ENCODE measurements around the gene MTG1.
"Not testable (repeated sequence)": the region's sequence is repeated elsewhere in the genome, so short reads cannot be mapped to it uniquely, and the experiment has no call there.

Gene MTG1

DNA sequence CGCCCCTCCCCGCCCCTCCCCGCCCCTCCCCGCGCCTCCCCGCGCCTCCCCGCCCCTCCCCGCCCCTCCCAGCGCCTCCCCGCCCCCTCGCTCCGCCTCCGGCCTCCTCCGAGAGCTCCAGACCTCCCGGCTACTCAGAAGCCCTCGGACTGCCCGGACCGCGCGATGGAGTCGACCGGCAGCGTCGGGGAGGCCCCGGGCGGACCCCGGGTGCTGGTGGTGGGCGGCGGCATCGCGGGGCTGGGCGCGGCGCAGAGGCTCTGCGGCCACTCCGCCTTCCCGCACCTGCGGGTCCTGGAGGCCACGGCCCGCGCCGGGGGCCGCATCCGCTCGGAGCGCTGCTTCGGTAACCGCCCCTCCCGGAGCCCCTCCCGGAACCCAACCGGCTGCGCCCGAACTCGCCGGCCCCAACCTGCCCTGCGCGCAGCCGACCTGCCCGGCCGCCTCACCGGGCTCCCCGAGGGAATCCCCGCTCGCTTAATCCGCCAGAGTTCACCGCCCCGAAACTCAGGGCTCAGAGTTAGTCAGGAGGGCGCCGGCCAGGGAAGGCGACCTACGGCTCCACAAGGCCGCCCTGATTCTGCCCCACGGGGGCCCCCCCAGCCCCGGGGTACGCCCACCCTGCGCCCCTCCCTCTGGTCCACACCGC is 14.7 kb upstream of the MTG1 start, which contains the start of gene PAOX:
PAOX (plus strand) TSS at position 111 of the 649 bp plus-strand sequence; CDS start at position 166, 55 bp downstream.
- DNase-seq, result no peak

DNA sequence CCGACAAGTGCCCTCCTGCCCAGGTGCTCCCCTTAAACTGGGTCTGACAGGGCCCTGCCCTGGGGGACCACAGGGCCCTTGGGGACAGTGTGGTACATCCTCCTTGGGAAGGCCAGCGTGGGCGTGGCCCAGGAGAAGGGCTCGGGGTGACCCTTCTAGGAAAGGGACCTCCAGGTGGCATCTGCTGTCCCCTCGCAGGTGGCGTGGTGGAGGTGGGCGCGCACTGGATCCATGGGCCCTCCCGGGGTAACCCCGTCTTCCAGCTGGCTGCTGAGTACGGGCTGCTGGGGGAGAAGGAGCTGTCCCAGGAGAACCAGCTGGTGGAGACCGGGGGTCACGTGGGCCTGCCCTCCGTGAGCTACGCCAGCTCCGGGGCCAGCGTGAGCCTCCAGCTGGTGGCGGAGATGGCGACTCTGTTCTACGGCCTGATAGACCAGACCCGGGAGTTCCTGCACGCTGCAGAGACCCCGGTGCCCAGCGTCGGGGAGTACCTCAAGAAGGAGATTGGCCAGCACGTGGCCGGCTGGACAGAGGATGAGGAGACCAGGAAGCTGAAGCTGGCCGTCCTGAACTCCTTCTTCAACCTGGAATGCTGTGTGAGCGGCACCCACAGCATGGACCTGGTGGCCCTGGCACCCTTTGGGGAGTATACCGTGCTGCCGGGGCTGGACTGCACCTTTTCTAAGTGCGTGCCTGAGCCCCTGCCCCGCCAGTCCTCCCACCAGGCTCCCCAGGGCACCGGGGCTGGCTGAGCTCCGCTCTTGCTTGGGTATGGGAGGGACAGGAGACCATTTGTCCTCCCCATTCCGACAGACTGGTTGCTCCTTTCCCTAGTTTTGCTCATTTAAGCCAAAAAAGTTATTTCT is 13.9 kb upstream of the MTG1 start:
- DNase-seq, result no peak

DNA sequence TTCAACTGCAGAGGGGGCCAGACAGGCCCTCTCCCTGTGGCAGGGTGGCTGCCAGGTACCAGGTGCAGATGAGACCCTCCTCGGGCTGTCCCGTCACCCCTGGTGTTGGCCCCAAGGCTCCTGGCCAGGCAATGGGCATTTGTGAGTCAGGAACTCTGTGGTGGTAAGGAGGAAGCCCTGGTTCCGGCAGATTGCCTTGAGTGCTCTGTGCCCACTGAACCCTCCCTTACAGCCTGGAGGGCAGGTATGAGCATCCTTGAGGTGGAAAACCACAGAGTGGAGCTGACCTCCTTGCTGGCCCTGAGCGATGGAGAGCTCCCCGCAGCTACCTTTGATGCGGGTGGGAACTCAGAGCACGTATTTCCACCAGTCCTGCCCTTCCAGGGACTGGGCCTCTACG is 12.9 kb upstream of the MTG1 start:
- no peak for DNase-seq

DNA sequence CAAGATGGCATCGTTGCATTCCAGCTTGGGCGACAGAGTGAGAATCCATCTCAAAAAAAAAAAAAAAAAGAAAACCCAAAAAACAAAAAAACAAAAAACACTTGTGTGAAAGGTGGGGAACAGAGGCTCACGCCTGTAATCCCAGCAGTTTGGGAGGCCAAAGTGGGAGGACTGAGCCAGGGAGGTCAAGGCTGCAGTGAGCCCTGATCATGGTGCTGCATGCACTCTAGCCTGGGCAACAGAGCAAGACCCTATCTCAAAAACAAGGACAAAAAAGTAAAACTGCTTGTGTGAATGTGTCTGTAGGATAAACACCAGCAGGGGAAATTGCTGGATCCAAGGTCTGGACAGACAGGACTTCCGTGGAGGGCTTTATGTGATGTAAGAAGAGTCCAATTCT is 10.4 kb upstream of the MTG1 start:
- no peak for DNase-seq

DNA sequence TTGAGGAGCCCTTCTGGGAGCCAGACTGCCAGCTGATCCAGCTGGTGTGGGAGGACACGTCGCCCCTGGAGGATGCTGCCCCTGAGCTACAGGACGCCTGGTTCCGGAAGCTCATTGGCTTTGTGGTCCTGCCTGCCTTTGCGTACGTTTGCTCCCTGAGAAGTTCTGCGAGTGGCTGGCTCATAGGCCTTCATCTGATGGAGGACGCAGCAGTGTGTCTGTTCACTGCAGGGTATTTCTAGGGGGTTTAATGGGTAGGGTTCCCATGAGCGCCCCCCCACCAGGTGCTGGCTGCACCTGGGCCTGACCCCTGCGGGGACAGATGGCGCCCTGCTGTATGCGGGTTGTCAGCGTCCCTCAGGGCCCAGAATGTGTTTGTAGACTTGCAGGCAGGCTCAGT is 9.9 kb upstream of the MTG1 start:
- no peak for DNase-seq

DNA sequence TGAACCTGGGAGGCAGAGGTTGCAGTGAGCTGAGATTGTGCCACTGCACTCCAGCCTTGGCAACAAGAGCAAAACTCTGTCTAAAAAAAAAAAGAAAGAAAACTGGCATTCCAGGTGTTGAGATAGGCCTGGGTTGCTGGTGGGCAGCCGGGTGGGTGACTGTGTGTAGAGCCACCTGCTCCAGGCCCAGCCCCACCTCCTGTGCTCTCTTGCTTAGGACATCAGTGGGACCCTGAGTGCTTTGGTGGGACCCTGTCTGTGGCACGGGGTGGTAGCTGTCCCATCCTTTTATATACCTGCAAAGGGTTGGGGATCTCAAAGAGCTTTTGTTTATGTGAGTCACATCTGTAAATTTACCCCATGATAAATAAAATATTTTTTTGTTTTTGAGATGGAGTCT is 8.7 kb upstream of the MTG1 start:
- DNase-seq, result no peak

DNA sequence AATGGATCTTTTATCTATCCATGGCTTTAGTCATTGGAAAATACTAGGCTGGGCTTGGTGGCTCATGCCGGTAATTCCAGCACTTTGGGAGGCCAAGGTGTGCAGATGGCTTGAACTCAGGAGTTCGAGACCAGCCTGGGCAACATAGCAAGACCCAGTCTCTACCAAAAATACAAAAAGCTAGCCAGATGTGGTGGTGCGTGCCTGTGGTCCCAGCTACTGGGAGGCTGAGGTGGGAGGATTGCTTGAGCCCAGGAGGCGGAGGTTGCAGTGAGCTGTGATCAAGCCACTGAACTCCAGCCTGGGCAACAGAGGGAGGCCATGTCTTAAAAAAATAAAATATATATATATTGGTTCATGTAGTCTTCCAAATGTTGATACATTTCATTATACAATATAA is 7.0 kb upstream of the MTG1 start:
- not testable (repeated sequence) for DNase-seq

DNA sequence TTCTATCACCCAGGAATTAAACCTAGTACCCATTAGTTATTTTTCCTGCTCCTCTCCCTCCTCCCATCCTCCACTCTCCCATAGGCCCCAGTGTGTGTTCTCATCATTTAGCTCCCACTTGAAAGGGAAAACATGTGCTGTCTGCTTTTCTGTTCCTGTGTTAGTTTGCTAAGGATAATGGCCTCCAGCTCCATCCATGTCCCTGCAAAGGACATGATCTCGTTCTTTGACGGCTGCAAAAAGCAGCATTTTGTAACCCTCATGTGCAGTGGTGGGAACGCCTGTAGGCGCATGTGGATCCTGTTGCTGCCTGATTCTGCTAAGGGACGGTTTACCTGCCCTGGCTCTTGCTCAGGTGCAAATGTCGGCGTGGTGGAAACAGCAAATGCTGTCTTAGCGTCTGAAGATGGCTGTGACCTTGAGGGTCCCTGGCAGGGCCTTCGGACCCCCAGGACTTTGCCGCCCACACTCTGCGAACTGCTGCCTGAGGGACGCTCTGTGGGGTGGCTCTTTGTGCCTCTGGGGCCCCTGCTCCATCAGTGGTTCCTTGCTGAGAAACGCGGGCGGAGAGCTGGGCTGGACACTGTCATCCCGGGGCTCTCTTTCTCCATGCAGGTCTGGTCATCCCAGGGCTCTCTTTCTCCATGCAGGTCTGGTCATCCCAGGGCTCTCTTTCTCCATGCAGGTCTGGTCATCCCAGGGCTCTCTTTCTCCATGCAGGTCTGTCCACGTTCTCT is 5.6 kb upstream of the MTG1 start:
- no peak for DNase-seq

DNA sequence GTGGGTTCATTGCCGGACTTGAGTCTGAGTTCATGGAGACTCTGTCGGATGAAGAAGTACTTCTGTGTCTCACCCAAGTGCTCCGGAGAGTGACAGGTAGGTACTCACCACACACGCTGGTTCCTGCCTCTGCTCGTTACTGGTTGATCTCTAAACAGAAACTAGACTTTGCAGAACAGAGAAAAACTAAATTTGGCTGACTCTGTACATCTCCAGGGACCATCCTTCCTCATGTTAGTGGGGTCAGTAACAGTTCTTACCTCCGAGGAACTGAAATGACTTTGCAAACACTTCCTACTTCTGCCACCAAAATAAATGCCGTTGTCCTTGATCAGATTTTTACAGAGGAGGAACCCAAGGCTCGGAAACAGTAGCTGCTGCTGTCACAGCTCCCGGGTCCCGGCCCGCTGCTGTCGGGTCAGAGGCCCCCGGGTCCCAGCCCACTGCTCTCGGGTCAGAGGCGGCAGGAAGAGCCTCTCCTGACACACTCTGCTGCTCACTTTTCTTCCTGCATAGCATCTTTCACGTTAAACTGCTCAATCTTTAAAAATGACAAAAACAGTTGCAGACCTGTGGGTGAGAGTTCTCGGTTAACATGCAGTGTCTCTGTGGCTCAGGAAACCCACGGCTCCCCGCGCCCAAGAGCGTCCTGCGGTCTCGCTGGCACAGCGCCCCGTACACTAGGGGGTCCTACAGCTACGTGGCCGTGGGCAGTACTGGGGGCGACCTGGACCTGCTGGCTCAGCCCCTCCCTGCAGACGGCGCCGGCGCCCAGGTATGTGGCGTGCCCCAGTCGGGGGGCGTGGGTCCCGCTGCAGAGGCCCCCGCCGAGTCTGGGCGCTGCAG is 4.8 kb upstream of the MTG1 start:
- no peak for DNase-seq

DNA sequence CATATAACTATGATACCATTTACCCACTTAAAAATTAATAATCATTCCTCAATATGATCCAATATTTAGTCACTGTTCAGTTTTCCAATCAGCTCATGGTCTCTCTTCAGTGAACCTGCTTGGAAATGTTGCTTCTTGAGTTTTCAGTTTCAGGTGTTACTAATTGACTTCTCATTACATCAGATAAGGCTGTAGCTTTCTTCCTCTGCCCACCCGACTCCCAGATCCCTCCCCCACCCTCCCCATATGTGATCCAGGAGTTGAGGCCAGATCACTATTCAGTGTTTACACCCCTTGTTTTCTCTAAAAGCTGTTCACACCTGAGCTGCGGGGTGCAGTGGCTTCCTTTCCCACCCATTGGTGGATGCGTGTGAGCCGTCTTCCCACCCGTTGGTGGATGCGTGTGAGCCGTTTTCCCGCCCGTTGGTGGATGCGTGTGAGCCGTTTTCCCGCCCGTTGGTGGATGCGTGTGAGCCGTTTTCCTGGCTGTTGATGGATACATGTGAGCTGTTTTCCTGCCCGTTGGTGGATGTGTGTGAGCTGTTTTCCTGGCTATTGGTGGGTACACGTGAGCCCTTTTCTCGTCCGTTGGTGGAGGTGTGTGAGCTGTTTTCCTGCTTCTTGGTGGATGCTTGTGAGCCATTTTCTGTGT is 3.2 kb upstream of the MTG1 start:
- DNase-seq, result no peak

DNA sequence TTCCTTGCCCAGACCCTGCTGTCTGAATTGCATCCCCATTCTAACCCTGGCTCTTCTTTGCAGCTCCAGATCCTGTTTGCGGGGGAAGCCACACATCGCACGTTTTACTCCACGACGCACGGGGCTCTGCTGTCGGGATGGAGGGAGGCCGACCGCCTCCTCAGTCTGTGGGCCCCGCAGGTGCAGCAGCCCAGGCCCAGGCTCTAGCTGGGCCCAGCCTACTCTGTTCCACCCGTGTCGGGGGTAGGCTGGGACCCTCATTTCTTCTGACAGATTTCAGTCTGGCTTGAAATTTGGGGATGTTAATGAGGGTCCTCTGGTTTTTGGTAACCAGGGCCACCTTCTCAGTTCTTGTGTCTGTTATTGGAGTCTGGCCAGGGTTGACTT is 2.7 kb upstream of the MTG1 start:
- no peak for DNase-seq

DNA sequence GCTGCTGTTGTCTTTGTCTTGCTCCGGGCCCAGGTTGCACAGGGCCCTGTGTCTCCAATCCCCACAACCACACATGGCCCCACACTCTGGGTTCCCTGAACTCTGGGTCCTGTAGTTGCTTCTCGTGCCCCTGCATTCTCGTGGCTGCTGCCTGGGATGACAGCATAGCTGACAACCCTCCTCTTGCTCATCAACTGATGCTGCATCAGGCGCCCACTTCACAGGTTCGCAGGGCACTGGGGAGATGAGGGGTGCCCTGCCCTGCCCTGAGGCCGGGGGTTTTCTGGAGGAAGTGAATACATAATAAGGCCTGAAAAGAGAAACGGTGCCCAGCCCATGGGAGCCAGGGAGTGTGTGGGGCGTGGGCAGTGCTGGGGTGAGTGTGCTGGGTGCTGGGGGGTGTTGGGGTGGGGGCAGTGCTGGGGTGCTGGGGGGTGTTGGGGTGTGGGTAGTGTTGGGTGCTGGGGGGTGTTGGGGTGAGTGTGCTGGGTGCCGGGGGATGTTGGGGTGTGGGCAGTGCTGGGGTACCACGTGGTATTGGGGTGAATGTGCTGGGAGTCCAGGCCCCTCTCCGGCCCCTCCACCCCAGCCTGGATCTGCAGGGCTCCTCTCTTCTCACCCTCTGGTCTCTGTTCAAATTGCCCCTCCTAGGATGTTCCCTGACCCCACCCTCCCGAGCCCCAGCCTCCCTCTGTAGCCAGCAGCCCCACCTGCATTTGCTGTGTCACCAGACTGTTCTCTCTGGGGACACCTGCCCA is 2.0 kb upstream of the MTG1 start:
- no peak for DNase-seq

DNA sequence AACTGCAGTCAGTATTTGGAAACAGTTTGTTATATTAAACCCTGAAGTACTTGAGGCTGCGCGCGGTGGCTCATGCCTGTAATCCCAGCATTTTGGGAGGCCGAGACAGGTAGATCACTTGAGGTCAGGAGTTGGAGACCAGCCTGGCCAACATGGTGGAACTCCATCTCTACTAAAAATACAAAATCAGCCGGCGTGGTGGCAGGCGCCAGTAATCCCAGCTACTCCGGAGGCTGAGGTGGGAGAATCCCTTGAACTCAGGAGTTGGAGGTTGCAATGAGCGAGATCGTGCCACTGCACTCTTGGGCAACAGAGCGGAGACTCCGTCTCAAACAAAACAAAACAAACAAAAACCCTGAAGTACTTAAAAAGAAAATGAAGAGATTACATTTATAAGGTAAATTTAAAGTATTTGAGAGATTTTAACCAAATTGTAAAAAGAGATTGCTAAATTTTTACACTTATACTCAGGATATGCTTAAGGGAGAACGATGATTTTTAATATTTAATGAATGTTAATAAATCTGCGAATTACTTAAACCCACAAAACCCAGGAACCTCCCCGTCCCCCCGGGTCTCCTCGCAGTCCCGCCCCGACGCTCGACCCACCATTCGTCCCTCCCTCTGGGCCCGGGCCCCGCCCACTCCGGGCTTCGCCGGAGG is 425 bp upstream of the MTG1 start:
- no peak for DNase-seq

DNA sequence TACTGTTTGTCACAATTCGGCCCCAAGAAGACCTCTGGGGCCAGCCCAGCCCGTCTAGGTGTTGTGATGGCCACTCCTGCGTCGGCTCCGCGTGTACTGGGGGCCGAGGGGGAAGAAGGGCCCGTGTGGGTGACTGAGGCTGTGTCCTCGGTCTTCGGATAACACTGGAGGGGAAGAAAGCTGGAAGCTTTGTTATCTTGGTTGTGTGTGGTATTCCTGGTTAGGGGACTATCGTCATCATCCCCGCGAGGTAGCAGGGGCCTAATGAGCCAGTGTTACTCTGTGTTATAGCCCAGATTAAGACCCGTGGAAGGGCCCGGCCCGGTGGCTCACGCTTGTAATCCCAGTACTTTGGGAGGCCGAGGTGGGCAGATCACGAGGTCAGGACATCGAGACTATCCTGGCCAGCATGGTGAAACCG is 854 bp downstream of the MTG1 start:
- no peak for DNase-seq

DNA sequence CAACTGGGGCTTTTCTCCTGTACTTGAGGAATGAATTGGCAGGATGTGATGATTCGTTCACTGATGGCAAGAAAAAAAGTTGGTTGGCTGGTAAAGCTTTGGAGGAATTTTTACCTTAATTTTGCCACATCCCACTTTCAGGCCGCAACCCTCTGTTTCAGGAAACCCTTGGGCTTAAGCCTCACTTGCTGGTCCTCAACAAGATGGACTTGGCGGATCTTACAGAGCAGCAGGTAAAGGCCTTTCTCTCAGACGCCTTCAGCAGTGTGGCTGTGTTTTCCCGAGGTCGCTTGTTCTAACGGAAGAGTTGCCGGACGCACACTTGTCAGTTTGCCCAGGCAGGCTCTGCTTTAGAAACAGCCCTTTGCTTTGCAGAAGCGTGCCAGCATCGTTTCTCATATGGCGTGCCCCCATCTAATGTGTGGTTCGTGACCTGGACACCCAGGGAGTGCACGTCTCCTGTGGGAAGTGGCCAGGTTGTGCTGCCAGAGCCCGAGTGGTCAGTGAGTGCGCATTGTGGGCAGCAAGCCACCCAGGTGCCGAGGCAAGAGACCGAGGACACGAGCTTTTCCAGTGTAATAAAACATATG is 2.2 kb downstream of the MTG1 start:
- no peak for DNase-seq

DNA sequence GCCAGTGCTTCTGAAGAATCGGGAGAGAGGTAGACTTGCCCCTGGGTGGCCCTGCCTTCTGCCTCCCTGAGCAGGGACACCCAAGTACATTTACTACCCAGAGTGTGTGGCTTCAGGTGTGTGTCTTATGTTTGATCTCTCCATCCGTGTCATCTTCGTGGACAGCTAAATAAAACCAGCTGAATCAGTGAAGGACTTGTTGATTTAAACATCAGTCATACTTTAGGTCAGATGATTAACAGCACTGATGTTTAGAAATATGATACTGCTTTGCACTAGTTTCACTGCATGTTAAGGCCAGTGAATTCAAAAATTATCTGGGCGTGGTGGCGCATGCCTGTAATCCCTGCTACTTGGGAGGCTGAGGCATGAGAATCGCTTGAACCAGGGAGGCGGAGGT is 4.0 kb downstream of the MTG1 start:
- no peak for DNase-seq

DNA sequence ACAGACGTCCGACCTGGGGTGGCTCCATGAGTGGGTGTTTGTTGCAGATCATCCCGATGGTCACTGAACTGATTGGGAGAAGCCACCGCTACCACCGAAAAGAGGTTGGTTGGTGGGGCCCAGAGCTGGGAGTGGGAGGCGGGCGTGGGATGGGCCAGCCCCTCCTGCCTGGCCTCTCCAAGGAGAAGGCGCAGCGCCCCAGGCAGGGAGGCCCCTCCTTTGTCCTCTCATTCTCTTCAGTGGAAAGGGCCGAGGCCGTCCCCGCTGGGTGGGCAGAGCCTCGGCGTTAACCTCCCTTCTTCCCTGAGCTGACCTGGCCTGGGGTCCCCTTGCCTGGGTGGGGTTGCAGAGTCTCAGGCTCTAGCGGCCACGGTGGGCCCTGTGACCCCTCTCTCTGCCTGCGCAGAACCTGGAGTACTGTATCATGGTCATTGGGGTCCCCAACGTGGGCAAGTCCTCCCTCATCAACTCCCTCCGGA is 5.2 kb downstream of the MTG1 start:
- no peak for DNase-seq

DNA sequence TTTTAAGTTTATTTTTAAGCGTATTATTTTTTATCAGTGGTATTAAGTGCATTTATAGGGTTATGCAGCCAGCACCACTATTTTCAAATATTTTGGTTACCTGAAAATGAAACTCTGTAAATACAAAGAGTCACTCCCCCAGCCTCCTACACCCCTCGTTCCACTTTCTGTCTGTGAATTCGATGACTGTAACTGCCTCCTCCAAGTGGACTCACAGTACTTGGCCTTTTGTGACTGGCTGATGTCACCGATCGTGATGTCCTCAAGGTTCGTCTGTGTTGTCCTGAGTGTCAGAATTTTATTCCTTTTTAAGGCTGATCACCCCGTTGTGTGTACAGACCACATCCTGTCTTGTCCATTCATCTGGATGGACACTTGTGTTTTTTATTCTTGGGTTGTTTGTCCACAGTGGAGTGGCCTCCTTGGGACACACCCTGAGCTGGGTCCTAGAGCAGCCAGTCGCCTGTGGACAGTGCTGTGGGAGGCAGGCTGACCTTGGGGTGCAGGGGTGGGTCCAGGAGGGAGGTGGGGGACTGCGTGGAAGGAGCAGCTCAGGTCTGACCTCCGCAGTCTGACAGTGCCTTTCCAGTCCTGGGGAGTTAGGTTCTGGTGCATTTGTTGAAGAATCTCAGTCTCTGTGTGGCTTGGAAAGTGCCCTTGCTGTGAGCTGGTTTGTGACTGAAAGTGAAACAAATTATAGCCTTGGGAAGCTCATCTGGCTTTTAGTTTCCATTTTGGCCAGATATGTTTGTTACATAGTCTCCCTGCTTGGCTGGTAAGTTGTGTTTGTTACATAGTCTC is 6.9 kb downstream of the MTG1 start:
- DNase-seq, result no peak

DNA sequence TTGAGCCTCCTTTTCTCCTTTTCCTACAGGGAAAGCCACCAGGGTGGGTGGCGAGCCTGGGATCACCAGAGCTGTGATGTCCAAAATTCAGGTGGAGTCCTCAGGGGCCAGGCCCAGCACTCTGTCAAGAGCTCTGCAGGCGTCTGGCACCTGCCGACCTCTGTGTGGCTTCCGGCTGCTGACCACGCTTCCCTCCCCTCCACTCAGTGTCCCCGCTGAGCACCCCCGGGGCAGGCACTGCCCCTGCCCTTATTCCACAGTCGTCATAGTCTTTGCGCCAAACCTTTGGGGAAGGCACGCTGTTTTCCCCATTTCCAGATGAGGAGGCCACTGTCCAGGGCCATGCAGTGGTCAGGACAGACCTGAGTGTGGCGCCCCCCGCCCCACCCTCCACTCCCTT is 7.5 kb downstream of the MTG1 start:
- DNase-seq, result no peak

Data from NCI-H524 (cell line).